WI38 (cell line): ENCODE results near the gene GTF2F1.
A peak's percentile ranks its signal among the peaks of the same experiment; 100 is the strongest.

ENCODE experiments used
- H3K4me3 ChIP-seq: 2 replicates; pipeline ENCODE4 v1.5.1; 2011; ENCODE audit warnings: low read depth, mild to moderate bottlenecking, control low read depth, low read length
- CTCF ChIP-seq: IDR thresholded peaks from 2 replicates; pipeline ENCODE4 v1.5.1; 2012; ENCODE audit warnings: low read depth, mild to moderate bottlenecking, control low read depth, low read length

Gene GTF2F1

GRCh38 chr19:6415591-6416190 lies 22.7 kb upstream of the GTF2F1 start:
- TF ChIP-seq CTCF, result no peak

GRCh38 chr19:6414793-6415590 lies 22.0 kb upstream of the GTF2F1 start:
- H3K4me3 ChIP-seq, result no peak overlapping the region
- no peak for TF ChIP-seq CTCF

More at GRCh38 chr19:6415591-6416190, 22.7 kb upstream of the GTF2F1 start:
- no peak overlapping the region for H3K4me3 ChIP-seq

GRCh38 chr19:6413721-6414643 lies 21.0 kb upstream of the GTF2F1 start:
- TF ChIP-seq CTCF, result no peak
- no peak overlapping the region for H3K4me3 ChIP-seq

GRCh38 chr19:6413291-6413690 lies 20.3 kb upstream of the GTF2F1 start:
- TF ChIP-seq CTCF, result no peak

GRCh38 chr19:6412447-6413091 lies 19.6 kb upstream of the GTF2F1 start:
- peak; percentile 54 for TF ChIP-seq CTCF
- H3K4me3 ChIP-seq, result no peak overlapping the region

More at GRCh38 chr19:6413291-6413690, 20.3 kb upstream of the GTF2F1 start:
- H3K4me3 ChIP-seq, result no peak overlapping the region

GRCh38 chr19:6412061-6412446 lies 19.1 kb upstream of the GTF2F1 start:
- no peak overlapping the region for H3K4me3 ChIP-seq
- no peak for TF ChIP-seq CTCF
